NCI-H2196 (cell line): ENCODE measurements around the gene LSM11.

Experiments used
- DNase-seq: peaks from one replicate; lab custom pipeline; 2025; ENCODE audit not compliant: unreplicated experiment; lab: John Stamatoyannopoulos, UW

Gene LSM11

DNA sequence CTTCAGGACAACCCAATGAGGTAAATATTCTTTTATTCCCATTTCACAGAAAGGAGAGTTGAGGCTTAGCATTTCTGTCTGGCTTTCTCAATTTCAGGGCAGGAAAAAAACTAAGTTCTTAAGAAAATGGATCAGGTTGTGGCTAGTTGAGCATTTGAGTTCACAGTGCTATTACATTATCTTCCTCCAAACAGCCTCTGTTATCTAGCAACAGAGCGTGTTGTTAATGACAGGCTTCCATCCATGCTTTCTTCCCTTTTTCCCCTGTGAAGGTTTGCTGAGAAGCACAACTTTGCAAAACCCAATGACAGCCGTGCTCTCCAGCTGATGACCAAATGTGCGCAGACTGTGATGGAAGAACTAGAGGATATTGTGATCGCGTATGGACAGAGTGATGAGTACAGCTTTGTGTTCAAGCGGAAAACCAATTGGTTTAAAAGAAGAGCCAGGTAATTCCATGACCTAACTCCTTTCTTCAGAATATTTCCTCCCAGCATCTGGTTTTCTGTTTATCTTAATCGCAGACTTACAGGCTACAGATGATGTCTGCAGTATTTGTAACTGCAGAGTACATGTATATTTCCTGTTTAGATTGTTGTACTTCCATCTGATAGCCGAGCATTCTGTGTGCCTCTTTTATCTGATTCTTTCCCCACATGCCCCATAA is 10.8 kb upstream of the LSM11 start:
- DNase-seq = no peak

GRCh38 chr5:157734436-157734835 is 9.1 kb upstream of the LSM11 start:
- no peak for DNase-seq

DNA sequence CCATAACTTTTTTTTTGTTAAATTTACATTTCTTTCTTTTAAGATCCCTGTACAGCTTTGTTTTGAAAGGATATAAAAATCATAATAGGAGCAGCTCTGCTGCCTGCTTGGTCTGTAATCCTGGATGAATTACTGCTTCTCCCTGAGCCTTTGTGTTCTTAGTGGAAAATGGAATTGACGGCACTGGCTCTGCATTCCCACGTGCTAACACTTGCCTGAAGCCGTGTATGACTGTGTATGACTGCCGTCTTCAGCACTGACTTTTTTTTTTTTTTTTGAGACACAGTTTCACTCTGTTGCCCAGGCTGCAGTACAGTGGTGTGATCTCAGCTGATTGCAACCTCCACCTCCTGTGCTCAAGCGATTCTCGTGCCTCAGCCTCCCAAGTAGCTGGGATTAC is 7.5 kb upstream of the LSM11 start:
- DNase-seq = no peak

- DNase-seq = no peak
These were observed 3.9 kb upstream of the LSM11 start for GRCh38 chr5:157739388-157740228.

DNA sequence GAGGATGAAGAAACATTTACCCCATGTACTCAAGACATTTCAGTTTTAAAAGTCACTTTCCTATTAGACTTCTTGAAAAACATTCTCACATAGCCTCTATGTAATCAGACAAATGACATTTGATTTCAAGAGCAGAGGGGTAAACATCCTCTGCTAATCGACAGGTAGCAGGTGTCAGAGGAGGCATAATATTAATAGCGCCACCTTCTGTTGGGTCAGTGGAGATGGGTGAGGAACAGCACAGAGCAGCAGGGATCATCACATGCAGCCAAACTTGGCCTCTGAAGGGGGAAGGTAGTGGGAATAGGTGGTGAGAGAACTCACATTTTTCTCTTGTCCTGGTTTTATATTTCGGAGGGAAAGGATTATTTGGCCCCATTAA is 3.3 kb upstream of the LSM11 start:
- DNase-seq = peak; percentile 34

DNA sequence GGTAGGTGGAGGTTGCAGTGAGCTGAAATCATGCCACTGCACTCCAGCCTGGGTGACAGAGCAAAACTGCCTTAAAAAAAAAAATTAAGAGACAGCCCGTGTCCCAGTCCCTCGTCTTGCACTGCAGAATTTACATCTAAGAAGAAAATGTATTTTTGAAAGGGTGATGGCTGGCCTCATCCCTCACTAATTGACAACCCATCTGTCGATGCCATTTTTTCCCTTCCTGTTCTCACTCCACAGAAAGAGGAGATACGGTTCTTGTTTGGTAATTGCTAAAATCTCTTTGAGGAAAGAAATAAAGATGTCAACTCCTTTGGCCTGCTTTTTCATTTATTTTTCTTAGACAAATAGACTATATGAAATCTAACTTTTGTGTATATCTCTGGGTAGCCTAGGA is 2.4 kb upstream of the LSM11 start:
- DNase-seq = no peak

DNA sequence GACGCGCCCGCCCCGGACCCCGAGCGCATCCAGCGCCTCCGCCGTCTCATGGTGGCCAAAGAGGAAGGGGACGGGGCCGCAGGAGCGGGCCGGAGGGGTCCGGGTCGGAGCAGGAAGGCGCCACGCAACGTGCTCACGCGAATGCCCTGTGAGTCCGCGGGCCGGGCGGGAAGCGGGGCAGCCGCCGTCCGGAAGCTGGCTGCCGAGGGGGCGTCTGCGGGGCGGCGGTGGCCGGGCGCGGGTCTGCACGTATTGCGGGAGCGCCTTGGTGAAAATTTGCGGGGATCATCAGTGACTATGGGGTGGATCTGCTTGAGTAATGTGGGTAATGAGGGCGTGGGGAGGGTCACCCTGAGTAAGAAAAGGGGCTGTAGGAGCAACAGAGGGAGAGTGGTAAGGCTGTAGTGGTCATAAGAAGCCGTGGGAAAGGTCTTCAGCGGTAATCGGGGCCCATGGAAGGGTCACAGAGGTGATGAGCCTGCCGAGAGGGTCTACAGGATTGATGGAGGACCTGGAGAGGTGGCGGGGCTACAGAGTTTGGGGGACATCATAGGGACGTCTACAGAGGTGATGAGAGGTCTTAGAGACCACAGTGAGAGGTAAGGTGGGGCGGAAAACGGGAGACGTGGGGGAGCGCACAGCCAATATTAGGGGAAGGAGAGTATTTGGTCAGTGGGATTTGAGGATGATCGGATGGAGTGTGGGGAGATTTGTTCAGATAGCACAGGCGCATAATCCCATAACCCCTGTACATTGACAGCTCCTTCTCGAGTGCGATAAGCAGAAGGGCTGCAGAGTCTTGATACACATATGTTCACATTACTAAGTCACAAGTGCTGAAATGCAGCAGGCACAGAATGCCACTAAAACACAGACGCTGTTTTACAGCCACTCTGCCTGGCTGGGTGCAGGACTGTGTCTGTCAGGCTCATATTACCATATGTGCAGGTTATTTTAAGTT is 819 bp downstream of the LSM11 start:
- DNase-seq = no peak

- no peak for DNase-seq
These were observed 1.5 kb downstream of the LSM11 start for GRCh38 chr5:157745041-157745456.

- DNase-seq = no peak
These were observed 3.7 kb downstream of the LSM11 start for GRCh38 chr5:157747173-157747740.

DNA sequence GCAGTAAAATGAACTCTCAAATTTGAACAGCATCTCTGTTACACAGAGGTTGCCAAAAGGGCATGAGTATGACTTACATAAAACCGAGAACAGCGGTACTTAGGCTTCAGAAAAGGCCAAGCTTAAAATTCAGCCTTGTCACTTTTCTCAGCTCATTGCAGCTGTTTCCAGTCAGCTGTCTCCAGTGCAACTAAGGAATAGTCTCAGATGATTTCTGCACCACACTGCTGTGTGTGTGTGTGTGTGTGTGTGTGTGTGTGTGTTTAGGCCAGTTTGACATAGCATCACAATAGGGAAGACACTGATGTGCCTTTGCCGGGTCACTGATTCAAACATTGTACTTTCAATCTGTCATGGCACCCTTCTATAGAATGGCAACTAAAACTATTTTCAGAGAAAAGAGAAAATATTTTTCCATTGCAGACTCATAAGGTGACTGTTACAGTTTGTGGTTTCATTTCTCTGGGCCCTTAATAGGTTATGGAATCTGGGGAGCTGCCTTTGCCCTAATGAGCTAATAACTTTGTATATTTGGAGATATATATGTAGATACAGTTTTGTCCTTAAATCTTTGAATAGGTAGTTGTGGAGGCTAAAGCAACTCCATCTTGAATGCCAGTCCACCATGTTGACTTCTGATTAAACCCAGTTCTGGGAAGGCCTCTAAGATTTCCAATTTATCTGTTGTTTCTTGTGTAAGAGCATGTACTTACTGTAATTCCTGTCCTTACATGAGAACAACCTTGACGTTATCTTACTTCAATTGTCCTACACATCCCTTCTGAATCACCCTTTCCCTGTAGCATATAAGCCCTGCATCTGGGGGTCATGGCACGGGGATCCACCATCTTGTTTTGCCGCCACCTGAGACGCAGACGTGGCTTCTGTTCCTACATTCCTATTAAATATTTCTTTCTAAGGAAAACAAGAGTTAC is 4.5 kb downstream of the LSM11 start:
- DNase-seq = no peak

DNA sequence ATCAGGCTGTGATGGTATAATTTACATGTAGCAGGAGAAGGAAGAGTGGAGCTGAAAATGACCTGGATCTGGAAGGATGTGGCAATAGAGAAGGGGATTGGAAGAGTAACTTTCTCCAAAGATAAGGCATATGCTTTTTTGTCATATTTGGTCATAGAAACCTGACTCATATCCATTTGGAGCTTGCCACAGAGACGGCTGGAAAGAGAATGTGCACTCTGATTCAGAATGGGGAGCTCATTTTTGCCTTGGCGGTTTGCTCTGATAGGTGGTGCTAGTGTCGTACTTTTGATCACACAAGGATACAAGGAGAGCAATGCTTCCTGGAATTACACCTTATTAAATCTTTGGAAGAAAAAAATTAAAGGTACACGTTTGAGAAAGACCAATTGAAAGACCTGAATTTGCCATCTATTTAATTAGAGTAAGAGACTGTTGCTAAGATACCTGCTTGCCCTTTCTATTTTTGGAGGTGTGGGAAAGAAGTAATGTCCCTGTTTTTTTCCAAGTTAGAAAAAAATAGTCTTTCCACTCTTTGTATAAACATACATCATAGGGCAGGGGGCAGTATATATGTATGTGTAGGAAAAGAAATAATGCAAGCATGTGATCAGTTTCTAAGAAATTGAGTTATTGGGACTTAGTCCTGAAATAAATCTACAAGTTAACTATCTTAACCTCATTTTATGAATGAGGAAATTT is 5.4 kb downstream of the LSM11 start:
- no peak for DNase-seq

GRCh38 chr5:157749462-157749799 is 5.9 kb downstream of the LSM11 start:
- no peak for DNase-seq

DNA sequence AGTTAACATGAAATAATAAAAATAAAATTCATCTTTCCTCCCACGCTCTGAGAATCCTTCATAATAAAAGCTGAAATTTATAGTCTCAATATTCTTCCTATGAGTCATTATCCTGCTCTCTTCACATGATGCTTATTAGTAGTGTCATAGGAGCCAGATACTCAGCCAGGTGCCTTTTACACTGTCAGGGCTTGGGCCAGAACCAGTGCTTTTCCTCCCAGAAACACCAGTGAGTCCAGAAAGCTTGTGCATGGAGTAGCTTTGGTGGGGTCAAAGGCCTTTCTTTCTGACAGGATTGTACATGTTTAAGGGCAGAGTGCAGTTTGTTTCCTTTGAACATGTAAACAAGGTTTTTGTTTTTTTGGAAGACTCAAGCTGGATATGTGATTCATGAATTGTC is 6.8 kb downstream of the LSM11 start:
- no peak for DNase-seq

DNA sequence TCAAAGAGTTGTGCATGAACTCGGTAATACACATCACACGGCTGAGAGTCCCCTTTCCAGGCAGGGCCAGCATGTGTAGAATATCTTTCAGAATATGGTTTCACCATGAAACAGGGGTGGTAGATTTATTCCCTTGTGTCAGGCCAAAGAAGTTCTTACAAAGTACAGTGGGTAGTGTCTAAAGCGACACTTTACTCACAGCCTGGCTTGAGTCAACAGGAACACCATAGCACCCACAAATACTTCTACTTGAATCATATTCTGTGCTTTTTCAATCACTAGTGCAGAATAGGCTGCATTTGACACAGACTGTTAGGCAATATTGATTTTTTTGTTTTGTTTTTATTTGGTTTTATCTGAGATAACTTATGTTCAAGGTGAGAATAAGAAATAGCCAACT is 12.6 kb downstream of the LSM11 start:
- no peak for DNase-seq

DNA sequence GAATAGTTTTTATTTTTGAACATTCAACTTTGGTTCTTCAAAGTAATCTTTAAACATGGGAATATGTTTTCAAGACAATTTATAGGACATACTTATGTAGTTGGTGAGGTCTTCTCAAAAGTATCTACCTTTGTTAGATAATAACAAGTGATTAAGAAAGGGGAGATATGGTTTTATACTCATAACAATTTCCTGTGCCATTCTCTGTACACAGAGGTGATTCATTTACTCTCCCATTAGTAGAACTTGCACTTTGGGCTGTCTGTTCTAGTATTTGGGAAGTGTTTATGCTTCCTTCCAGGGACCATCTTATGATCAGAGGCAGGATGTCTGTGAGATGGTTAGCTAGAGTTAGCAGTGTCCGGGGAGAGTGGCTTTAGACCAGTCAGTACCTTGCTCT is 15.2 kb downstream of the LSM11 start:
- no peak for DNase-seq

- DNase-seq = peak; percentile 60
These were observed 18.4 kb downstream of the LSM11 start for GRCh38 chr5:157761690-157762621.

DNA sequence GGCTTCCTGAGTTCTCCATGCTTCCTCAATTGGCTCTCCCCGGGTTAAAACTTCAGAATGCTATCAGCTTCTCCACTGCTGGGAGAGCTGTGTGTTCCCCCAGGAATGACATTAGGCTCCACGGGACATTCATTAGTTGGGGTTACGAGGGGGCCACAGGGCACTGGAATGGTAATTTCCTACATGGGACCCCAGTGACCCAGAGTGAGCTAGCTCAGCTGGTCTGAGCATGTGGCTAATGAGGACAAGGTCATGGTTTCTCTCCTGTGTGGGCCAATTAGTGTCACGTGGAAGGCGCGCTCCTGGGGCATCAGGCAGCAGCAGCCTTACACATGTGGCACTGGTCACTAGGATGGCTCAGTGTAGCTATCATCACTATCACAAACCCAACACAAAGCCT is 21.0 kb downstream of the LSM11 start:
- no peak for DNase-seq

- DNase-seq = no peak
These were observed 22.9 kb downstream of the LSM11 start for GRCh38 chr5:157766442-157766841.

GRCh38 chr5:157766902-157767301 is 23.4 kb downstream of the LSM11 start:
- no peak for DNase-seq
